Measurements from ENCODE around the gene PDRG1.

Gene PDRG1
- total RNA-seq, result 11.4 reads per million, percentile 34 among the genes with 10 or more reads in this experiment

DNA sequence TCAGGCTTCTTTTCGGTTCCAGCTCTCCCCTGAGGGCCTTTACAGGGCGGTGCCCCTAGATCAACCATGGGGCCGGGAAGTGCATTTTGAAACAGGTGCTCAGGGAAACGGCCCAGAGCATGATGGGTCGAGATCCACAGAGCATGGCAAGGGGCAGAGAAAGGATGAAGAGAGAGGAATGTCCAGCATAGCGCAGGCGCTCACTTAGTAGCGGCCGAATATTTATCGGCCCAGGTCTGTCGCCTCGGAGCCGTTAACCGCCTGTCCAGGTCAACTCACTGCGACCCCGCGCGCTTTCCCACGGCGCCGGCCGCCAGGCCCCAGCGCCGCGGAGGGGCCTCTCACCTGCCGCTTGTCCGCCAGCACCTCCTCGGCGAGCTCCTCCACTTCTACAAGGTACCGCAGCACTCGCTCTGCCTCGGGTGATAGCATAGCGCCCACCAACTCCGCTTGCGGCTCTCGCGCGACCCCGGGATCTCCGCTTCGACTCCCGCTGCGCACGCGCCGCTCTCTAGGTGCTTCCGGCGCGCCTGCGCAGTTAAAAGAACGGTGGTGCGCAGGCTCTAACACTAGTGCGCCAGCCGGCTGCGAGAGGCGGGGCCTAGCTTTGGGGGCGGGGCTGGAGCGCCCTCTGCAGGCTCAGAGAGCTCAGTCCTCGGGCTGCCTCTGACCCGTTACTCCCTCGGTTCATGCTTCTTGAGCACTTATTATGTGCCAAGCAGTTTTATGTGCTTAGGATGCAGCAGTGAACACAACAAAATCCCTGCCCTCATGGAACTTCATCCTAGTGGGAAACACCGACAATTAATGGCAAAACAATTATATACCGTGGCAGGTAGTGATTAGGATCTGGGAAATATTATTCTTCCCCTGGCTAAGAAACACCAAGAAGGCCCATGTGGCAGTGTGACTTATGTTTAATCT, at the start of gene PDRG1:
Gene PDRG1, minus strand, starts transcription at position 517 of the 924 bp plus-strand sequence. Its CDS starts 85 bp downstream, at position 432.
- peak; percentile 94 for DNase-seq

DNA sequence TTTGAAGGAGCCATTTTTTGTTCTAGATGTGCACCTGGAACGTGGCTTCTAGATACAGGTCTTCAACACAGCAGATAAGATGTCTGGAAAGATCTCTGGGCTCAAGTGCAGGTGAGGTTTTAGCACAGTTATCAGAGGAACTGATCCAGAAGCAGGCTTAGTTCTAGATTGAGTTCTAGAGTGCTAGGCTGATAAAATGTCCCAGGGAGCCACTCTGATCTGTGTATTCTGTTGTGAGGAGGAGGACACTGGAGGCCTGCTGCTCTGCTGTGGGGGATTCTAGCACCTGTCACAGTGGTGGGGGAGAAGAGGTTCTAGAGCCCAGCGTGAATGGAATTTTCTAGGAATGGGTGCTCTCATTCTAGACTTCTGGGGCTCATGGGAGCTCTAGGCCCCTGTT, 46.4 kb upstream of the PDRG1 start:
- no peak for DNase-seq

DNA sequence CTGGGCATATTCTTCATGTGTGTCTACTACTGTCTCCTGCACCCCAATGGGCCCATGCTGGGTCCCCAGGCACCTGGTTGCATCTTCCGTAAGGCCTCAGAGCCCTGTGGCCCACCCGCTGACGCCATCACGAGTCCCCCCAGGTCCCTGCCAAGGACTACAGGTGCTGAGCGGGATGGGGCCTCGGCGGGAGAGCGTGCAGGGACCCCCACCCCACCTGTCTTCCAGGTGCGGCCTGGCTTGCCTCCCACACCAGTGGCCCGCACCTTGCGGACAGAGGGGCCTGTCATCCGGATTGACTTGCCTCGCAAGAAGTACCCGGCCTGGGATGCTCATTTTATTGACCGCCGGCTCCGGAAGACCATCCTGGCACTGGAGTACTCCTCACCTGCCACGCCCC, 45.1 kb upstream of the PDRG1 start:
- no peak for DNase-seq

DNA sequence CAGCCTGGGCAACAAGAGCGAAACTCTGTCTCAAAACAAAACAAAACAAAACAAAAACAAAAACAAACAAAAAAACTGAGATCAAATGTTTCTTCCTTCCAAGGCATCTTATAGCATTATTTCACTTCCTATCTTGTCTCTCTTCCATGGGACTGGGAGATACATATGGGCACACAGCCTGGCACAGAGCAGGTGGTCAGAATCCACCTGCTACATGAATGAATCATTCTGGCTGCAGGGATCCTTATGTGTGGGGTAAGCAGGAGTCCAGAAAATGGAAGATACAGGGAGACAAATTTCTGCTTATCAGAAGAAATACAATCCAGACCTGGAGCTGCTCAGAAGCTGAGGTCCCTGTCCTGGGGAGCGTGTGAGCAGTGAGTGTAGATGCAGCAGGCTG, 40.2 kb upstream of the PDRG1 start:
- no peak for DNase-seq

DNA sequence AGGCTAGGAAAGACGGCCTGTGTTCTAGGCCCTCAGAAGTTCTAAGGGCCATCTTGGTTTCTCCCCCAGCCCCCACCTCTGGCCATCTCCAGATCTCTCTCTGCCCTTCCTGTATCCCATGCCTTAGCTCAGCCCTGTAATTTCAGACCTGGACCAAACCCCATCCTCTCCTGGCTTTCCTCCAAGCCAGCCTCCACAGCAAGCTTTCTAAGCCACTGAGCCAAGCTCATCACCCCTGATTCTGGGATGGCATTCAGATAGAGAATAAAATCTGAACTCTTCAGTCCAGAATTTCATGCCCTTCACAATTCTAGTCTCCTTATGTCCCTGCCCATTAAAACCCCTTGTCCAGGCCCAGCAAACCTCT, 39.5 kb upstream of the PDRG1 start:
- DNase-seq, result no peak

DNA sequence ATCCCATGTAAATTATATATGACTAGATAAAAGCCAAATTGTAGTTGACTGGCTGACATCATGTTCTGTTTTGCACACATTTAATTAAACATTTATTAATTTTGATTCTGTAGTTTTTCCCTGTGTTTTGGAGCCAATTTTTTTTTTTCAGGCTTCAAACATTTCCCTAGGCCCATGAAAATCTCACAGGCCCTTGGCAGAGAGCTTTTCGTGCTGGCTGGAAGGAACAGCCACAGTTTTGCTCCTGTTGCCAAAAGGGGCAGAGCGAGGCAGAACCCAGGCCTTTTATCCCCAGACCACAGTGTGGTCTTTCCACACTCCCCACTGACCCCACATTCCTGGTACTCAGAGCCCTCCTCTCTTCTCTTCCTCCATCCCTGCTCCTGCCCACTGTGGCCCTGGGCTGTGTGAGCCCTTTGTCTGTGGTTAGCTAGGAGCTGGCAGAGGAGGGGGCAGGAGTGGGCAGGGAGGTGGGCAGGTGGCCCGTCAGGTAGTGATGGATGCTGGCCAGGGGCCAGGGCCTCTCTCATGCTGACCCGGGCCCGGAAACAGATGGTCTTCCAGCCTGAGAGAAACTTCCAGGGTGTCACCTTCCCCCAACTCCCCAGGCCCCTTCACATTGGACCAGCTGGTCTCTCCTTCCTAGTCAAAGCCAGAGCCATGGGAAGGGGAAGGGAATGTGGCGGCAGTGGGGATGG, 38.9 kb upstream of the PDRG1 start:
- no peak for DNase-seq

DNA sequence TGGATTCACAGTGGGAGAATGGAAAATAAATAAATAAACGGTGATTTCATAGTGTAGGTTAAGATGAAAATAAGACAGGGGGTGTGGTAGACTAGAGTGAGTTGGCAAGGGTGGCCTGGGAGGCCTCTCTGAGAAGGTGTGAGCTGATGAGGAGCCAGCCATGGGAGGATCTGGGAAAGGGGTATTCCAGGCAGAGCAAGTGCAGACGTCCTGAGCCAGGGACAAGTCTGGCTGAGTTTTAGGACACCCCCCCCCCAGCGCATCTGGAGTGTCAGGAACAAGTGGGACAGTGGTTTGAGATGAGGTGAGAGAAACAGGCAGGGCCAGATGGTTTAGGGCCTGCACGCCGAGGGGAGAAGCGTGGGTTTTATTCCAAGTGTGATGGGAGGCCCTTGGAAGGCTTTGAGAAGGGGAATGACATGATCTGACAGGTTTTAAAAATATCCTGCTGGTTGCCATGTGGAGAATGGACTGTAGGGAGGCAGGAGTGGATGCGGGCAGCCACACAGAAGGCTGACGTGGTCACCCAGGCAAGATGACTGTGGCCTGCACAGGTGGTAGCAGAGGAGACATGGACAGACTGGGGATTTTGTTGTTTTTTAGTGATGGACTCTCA, 37.3 kb upstream of the PDRG1 start:
- DNase-seq, result no peak

DNA sequence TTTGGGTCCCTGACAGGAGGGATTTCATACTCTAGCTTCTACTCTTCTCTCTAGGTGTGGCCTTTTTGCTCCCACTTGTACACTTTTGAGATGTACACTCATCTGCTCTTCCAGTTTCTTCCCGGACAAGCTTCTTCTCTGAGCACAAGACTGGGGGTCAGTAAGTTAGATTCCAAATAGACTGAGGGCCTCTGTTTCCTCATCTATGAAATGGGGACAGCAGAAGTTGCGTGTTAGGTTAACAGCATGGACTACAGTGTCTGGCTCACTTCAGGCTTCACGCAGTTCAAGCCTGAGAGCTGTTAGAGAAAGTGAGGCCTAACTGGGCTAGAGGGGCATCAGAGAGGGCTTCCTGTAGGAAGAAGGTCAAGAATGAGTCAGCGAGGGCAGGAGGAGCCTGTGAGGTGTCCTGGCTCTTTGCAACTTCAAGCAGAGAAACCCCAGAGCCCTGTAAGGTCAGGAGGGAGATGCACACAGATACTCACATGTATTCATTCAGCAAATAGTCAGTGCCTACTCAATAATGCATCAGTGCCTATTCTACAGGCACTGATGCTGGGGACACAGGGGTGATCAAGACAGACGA, 36.7 kb upstream of the PDRG1 start:
- no peak for DNase-seq

DNA sequence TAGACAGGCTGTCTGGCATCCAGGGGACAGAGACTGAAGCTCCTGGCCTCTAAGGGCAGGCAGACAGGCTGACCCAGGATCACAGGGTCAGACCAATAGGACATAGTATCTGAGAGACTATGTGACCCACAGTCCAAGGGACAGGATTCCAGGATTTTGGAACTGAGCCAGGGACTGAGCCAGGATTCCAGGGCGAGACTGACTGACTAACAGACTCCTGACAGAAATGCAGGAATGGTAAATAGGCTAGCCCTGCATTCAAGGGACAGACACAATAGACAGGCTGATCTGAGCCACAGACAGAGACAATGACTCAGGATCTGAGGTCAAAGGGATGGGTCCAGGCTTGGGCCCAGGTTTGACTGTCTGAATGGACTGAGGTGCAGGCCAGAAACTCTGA, 35.9 kb upstream of the PDRG1 start:
- DNase-seq, result no peak

DNA sequence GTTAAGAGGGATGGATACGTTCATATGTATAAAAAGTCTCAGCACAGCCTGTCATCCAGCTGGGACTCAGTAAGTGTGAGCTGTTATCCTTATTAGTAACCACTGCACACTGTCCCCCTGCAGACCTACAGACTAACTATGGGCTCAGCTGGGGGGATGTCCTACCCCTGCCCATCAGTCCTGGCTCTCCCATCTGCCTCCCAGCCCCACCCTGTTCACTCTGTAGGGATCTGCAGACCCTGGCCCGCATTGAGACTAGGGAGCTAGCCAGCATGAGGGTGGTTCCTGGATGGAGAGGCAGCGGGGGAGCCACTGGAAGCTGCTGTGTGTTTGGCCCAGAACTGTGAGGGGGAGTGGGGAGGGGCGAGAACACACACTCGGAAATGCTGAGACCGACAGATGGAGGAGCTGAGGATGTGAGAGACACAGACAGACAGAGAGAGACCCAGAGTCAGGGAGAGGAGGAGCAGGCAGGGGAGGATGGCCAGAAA, 33.2 kb upstream of the PDRG1 start:
- DNase-seq, result no peak

DNA sequence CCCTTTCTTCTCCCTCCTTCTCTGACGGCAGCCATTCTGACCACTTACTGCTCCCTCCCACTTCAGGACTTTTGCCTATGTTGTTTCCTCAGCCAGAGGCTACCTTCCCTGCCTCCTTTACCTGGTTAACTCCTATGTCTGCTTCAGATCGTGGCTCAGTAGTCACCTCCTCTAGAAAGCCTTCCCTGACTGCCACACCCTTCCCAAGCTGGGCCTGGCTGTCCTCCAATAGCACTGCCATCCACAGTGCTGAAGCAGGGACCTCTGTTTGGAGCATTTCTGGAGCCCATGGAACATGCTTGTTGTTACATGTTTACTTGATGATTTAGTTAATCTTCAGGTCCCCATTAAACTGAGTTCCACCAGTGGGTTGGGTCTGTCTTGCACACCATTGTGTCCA, 29.9 kb upstream of the PDRG1 start:
- no peak for DNase-seq

DNA sequence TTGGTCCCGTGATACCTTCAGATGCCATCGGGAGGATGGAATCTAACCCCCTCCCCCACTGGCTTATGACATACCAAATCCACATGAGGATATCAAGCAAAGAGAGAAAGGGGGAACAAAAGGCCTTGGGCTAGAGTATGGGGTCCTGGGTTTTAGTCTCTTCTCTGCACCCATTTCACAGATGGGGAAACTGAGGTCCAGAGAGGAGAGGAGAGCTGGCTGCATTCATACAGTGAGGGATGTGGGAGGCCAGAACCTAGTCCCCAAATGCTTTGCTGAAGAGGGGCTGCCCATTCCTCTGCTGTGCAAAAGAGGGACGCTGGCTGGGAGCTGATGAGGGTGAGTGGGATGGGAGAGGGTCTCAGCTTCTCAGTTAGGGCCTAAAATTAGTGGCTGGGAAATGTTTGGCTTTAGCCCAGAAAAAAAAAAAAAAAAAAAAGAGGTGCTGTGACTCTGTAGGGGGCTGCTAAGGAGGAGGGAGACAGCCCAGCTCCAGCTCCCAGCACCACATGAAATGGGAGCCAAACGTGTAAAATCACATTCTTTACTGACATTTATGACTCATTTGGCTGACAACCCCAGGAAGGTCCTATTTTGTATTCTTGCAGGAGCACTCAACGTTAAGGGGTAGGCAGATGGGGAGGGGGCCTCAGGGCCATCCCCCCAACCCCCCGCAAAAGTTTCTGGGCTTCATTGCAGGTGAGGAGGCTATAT, 28.0 kb upstream of the PDRG1 start:
- no peak for DNase-seq

DNA sequence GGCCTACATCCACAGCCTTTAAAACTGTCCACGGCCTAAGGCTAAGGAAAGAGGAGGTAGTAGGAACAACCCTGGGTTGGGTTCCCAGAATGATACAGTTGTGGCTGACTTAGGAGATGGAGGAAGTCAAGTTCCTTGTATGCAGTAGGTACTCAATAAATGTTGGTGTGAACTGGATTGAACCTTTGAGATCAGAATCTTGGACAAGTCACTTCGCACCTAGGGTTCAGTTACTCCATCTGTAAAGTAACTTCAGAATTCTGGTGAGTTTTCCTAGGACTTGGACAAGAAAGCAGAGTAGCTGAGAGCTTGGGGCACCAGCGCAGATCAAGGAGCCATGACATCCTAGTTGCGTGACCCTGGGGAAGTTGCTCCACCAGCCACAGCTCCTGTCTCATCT, 25.2 kb upstream of the PDRG1 start:
- DNase-seq, result no peak

DNA sequence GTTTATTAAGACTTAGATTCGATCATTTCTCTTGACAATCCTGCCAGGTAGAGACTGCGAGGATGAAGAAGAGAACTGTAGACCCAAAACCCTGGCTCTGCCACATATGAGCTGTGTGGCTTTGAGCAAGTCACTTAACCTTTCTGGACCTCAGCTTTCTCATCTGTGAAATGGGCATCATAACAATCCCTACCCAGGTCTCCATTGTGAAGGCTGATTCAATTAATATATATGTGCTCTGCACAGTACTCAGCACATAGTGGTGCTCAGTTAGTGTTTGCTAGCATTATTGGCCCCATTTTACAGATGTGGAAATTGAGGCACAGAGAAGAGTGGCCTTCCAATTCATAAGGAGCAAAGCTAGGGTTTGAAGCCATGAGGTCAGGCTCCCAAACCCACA, 24.0 kb upstream of the PDRG1 start:
- DNase-seq, result no peak

DNA sequence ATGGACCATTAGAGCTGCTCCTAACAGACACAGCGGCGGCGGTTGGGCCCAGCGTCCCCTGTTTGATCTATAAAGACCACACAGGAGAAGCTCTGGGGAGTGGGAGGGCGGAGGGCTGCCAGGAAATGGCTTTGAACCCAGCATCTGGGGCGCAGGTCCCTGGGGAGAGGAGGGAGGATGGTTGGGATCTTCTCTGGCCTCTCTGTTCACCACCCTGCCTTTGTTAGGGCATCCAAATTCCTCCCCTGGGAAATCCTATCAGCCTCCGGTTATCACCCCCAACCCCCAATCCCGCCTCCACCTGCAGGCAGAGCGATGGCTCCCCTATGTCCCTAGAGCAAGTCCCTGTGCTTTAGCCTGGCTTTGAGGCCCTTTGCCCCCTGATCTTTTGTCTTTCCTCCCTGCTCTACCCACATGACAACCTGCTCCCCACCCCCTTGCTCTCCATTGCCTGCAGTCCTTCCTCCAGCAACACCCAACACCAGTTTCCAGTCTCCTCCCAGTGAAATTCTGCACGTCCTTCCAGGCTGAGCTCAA, 23.2 kb upstream of the PDRG1 start:
- no peak for DNase-seq

DNA sequence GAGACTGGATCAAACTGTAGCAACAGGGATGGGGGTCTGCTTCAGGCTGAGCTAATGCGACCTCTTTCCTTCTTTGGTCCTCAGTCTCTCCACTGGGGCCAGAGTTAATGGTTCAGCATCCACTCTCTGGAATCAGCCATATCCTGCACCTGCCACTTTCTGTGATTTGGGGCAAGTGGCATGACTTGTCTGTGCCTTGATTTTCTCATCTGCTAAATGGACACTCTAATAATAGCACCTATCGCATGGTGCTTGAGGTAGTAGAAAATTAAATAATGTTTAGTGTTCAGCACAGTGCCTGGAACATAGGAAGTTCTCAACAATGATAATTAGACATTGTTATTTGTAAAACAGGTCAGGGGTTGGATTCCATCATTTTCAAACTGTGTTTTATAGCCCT, 22.4 kb upstream of the PDRG1 start:
- DNase-seq, result no peak

DNA sequence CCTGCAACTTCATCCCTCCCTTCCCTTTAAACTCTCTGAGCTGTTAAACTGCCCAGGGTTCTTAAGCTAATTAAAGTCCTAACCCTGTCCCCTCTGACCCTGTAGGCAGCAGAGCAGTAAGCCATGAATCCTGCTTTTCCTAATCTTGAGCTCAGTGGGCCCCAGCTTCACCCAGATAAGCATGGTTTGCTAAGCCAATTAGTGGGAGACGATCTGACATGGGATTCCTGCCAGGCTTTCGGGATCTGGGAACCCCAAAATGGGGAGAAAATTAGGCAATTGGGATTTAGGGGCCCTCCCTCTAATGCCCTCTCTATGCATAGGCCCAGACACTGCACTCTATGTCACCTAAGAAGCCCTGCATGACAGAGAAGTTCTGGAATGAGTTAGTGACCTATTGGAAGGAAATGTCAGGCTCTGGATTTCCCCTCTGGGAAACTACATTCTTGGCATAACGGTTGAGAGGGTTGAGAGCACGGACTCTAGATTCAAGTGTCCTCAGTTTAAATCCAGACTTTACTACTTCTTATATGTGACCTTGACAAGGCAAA, 20.7 kb upstream of the PDRG1 start:
- no peak for DNase-seq

DNA sequence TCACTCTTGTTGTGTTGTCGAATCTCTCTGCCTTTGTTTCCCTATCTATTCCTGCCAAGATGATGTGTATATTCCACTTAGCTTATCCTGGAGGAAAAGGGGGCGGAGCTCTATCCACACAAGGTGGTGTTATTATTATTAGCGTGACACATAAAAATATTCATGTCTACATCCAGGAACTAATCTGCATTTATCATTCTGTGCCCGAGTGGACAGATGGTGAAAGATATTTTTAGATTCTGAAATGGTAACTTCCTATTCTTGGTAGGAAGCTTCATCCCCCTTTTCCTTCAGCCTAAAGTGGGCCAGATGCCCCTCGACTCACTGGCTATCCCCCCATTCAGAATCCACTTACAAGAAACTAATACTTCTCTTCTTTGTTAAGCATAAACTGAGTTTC, 18.1 kb upstream of the PDRG1 start:
- DNase-seq, result no peak

DNA sequence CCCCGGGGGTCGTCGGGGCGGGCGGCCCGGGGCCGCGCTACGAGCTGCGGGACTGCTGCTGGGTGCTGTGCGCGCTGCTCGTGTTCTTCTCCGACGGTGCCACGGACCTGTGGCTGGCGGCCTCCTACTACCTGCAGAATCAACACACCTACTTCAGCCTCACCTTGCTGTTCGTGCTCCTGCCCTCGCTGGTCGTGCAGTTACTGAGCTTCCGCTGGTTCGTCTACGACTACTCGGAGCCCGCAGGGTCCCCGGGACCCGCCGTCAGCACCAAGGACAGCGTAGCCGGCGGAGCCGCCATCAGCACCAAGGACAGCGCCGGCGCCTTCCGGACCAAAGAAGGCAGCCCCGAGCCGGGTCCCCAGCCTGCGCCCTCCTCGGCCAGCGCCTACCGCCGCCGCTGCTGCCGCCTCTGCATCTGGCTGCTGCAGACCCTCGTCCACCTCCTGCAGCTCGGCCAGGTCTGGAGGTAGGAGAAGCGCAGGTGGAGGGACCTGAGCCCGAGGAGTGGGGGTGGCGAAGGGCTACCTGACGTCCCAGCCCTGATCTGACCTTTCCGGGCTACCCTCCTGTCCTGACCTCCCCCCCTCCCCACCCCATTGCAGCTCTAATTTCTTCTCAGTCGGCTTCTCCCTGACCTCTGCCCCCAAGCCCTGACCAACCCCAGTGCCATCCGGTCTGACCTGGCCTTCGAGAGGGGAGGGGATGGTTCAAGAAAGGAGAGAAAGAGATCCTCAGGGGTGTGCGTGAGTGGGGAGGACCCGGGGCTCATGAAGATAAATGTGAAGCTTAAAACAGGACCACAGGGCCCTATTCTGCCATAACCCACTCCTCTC, 16.7 kb upstream of the PDRG1 start:
- peak; percentile 82 for DNase-seq

DNA sequence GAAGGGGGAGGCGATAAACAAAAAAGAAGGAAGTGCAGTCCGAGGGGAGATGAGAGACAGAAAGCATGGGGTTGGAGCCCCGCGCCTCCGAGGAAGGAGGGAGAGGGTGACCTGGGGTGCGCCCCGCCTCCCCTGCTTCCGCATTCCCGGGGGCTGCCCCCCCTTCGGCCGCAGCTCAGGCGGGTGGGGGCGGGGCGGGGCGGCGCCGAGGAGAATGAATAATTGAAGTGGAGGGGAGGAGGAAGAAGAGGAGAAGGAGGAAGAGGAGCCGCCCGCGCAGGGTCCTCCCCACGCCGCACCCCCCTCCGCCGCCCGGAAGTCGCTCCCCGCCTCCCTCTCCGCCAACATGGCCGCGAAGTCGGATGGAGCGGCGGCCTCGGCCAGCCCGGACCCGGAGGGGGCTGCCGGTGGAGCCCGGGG, 16.0 kb upstream of the PDRG1 start, which contains the start of gene XKR7:
Gene XKR7, plus strand, starts transcription at position 322 of the 420 bp plus-strand sequence. Its CDS starts 25 bp downstream, at position 347.
- DNase-seq, result no peak

Data from effector CD4-positive, alpha-beta T cell (primary cell).